GM18951 (cell line): ENCODE results near the gene FMN1.

Source experiments
- POLR2A ChIP-seq: IDR thresholded peaks from 4 replicates; pipeline ENCODE4 v1.6.1; 2011; ENCODE audit warnings: mild to moderate bottlenecking; ENCODE audit not compliant: insufficient read length, insufficient read depth; ENCODE audit errors: extremely low read depth
- in situ Hi-C: fragments of 300-500 bp; cut with MboI; formaldehyde crosslinking; loops from one replicate; pipeline ENCODE4 v1.12.0; 2022; ENCODE audit warnings: low sequenced_read_pairs, mixed read lengths, inconsistent platforms; ENCODE audit not compliant: unreplicated experiment

FMN1 gene

GRCh38 chr15:33009026-33009425 is 185.5 kb downstream of the FMN1 start:
- in situ Hi-C loops: no loop called here
- TF ChIP-seq POLR2A: no peak

GRCh38 chr15:33008284-33008995 is 186.1 kb downstream of the FMN1 start:
- TF ChIP-seq POLR2A: no peak
- in situ Hi-C loops: no loop called here

- no peak for TF ChIP-seq POLR2A
- in situ Hi-C loops: no loop called here
Observed at GRCh38 chr15:33007303-33007855, 187.1 kb downstream of the FMN1 start.

GRCh38 chr15:33005582-33005981 is 188.9 kb downstream of the FMN1 start:
- TF ChIP-seq POLR2A: no peak
- in situ Hi-C loops: no loop called here

GRCh38 chr15:33001926-33002325 is 192.6 kb downstream of the FMN1 start:
- TF ChIP-seq POLR2A: no peak
- in situ Hi-C loops: no loop called here

GRCh38 chr15:32998979-32999672 is 195.4 kb downstream of the FMN1 start:
- in situ Hi-C loops: no loop called here
- TF ChIP-seq POLR2A: no peak

GRCh38 chr15:32998182-32998581 is 196.3 kb downstream of the FMN1 start:
- in situ Hi-C loops: no loop called here
- TF ChIP-seq POLR2A: no peak

- in situ Hi-C loops: loop anchor here (5.0 kb wide), 1 partner anchor 338 kb away; no protein-coding TSS in a partner anchor
- no peak for TF ChIP-seq POLR2A
Observed at GRCh38 chr15:32994810-32995424, 199.6 kb downstream of the FMN1 start.

- no peak for TF ChIP-seq POLR2A
- in situ Hi-C loops: loop anchor here (5.0 kb wide), 1 partner anchor 336 kb away; no protein-coding TSS in a partner anchor
Observed at GRCh38 chr15:32993285-32993684, 201.2 kb downstream of the FMN1 start.

GRCh38 chr15:32991619-32992111 is 202.8 kb downstream of the FMN1 start:
- no peak for TF ChIP-seq POLR2A
- in situ Hi-C loops: loop anchor here (5.0 kb wide), 1 partner anchor 334 kb away; no protein-coding TSS in a partner anchor

- no peak for TF ChIP-seq POLR2A
- in situ Hi-C loops: loop anchor here (5.0 kb wide), 1 partner anchor 333 kb away; no protein-coding TSS in a partner anchor
Observed at GRCh38 chr15:32990071-32990470, 204.4 kb downstream of the FMN1 start.

- in situ Hi-C loops: no loop called here
- no peak for TF ChIP-seq POLR2A
Observed at GRCh38 chr15:32987067-32987466, 207.4 kb downstream of the FMN1 start.

- in situ Hi-C loops: no loop called here
- TF ChIP-seq POLR2A: no peak
Observed at GRCh38 chr15:32986147-32986546, 208.4 kb downstream of the FMN1 start.
